Stimulated activated CD8-positive, alpha-beta memory T cell treated with anti-CD3 and anti-CD28 coated beads, Interleukin-15, amount 100 ng/mL, for 1 hour (primary cell): ENCODE measurements around the gene PCSK4.

ENCODE experiments used
- DNase-seq: peaks from one replicate; pipeline ENCODE4 v3.0.0-alpha.2; 2020; ENCODE audit warnings: low read depth

Gene PCSK4

DNA sequence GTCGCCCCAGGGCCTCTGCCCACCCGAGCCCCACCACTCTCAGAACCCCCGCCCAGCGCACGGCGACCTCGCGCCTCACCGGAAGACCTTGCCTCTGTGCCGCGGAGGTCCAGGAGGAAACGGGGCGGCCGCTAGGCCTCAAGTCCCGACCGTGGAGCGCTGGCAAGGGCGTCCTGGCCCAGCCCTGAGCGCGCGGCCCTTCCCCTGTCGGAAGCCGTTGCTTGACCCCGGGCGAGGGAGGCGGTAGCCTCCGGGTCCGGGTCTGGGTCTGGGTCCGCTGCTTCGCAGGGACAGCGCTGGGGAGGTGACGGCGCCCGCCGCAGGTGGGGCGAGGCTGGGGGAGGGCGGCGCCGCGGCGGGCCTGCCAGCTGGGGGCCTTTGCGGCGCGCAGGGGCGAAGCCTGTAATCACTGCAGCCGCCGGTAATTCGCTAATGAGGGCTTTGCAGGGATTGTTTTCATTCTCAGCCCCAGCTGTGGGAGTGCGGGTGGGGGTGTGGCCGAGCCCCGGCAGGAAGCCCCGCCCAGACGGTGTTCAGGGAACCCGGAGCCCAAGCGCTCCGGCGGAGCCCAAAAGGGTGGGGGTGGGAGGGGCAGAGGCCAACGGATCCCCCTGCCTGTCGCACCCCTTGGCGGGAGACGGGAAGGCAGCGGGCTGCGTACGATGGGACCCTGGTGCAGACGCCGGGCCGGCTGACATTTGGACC, 19.7 kb downstream of the PCSK4 start:
- DNase-seq = peak; percentile 47

DNA sequence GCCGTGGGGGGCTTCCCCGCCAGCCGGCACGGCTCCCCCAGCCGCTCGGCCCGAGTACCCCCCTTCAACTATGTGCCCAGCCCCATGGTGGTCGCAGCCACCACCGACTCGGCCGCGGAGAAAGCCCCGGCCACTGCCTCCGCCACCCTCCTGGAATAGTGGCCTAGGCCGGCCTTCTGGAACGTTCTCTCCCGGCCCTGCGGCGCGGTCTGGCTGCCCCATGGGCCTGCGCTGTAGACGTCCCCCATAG, 20.2 kb downstream of the PCSK4 start:
- DNase-seq = no peak

DNA sequence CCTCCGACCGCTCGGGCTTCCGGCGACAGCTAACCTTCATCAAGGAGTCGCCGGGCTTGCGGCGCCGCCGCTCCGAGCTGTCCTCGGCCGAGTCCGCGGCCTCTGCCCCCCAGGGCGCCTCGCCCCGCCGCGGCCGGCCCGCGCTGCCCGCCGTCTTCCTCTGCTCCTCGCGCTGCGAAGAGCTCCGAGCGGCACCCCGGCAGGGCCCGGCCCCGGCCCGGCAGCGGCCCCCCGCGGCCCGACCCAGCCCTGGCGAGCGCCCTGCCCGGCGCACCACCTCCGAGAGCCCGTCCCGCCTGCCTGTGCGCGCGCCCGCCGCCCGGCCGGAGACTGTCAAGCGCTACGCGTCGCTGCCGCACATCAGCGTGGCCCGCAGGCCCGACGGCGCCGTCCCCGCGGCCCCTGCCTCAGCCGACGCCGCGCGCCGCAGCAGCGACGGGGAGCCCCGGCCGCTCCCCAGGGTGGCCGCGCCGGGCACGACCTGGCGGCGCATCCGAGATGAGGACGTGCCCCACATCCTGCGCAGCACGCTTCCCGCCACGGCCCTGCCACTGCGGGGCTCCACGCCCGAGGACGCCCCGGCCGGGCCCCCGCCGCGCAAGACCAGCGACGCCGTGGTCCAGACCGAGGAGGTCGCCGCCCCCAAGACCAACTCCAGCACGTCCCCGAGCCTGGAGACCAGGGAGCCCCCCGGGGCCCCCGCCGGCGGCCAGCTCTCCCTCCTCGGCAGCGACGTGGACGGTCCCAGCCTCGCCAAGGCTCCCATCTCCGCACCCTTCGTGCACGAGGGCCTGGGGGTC, 20.7 kb downstream of the PCSK4 start:
- no peak for DNase-seq

DNA sequence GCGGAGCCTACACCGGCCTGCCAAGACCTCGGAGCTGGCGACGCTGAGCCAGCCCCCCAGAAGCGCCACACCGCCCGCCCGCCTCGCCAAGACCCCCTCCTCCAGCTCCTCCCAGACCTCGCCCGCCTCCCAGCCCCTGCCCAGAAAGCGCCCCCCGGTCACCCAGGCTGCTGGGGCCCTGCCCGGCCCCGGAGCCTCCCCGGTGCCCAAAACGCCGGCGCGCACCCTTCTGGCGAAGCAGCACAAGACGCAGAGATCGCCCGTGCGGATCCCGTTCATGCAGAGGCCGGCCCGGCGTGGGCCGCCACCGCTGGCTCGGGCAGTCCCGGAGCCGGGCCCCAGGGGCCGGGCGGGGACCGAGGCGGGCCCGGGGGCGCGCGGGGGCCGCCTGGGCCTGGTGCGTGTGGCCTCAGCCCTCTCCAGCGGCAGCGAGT, 21.3 kb downstream of the PCSK4 start:
- DNase-seq = no peak

DNA sequence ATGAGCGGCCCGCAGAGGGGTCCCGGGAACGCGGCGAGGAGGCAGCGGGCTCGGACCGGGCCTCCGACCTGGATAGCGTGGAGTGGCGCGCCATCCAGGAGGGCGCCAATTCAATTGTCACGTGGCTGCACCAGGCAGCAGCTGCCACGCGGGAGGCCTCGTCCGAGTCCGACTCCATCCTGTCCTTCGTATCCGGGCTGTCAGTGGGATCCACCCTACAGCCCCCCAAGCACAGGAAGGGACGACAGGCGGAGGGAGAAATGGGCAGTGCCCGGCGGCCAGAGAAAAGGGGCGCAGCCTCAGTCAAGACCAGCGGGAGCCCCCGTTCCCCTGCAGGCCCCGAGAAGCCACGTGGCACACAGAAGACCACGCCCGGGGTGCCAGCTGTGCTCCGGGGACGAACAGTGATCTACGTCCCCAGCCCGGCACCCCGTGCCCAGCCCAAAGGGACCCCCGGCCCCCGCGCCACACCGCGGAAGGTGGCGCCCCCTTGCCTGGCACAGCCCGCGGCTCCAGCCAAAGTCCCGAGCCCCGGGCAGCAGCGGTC, 21.8 kb downstream of the PCSK4 start:
- DNase-seq = no peak

DNA sequence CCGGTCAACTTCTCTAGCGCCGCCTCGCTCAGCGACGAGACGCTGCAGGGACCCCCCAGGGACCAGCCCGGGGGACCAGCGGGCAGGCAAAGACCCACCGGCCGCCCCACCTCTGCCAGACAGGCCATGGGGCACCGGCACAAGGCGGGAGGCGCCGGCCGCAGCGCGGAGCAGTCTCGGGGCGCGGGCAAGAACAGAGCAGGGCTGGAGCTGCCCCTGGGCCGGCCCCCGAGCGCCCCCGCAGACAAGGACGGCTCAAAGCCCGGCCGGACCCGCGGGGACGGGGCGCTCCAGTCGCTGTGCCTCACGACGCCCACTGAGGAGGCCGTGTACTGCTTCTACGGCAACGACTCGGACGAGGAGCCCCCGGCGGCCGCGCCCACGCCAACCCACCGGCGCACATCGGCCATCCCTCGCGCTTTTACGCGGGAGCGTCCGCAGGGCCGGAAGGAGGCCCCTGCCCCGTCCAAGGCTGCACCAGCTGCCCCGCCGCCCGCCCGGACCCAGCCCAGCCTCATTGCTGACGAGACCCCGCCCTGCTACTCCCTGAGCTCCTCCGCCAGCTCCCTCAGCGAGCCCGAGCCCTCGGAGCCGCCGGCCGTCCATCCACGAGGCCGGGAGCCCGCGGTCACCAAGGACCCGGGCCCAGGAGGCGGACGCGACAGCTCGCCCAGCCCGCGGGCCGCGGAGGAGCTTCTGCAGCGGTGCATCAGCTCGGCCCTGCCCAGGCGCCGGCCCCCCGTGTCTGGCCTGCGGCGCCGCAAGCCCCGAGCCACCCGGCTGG, 22.5 kb downstream of the PCSK4 start:
- no peak for DNase-seq

DNA sequence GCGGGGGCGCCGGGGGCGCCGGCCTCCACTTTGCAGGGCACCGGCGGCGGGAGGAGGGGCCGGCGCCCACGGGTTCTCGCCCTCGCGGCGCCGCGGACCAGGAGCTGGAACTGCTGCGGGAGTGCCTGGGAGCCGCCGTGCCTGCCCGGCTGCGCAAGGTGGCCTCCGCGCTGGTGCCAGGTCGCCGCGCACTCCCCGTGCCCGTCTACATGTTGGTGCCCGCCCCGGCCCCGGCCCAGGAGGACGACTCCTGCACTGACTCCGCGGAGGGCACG, 23.0 kb downstream of the PCSK4 start:
- no peak for DNase-seq

DNA sequence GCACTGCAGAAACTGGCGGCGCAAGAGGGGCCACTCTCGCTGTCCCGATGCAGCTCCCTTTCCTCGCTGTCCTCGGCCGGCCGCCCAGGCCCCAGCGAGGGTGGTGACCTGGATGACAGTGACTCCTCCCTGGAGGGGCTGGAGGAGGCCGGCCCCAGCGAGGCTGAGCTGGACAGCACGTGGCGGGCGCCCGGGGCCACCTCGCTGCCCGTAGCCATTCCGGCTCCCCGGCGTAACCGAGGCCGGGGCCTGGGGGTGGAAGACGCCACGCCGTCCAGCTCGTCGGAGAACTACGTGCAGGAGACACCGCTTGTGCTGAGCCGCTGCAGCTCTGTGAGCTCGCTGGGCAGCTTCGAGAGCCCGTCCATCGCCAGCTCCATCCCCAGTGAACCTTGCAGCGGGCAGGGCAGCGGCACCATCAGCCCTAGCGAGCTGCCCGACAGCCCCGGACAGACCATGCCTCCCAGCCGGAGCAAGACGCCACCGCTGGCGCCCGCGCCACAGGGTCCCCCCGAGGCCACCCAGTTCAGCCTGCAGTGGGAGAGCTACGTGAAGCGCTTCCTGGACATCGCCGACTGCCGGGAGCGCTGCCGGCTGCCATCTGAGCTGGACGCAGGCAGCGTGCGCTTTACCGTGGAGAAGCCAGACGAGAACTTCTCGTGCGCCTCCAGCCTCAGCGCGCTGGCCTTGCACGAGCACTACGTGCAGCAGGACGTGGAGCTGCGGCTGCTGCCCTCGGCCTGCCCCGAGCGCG, 23.5 kb downstream of the PCSK4 start:
- DNase-seq = no peak

DNA sequence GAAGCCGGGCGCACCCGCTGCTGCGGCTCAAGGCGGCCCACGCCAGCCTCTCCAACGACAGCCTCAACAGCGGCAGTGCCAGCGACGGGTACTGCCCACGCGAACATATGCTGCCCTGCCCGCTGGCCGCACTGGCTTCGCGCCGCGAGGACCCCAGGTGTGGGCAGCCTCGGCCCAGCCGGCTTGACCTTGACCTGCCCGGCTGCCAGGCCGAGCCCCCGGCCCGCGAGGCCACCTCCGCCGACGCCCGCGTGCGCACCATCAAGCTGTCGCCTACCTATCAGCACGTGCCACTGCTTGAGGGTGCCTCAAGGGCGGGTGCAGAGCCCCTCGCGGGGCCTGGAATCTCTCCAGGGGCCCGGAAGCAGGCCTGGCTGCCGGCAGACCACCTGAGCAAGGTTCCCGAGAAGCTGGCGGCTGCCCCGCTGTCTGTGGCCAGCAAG, 24.1 kb downstream of the PCSK4 start:
- DNase-seq = no peak

DNA sequence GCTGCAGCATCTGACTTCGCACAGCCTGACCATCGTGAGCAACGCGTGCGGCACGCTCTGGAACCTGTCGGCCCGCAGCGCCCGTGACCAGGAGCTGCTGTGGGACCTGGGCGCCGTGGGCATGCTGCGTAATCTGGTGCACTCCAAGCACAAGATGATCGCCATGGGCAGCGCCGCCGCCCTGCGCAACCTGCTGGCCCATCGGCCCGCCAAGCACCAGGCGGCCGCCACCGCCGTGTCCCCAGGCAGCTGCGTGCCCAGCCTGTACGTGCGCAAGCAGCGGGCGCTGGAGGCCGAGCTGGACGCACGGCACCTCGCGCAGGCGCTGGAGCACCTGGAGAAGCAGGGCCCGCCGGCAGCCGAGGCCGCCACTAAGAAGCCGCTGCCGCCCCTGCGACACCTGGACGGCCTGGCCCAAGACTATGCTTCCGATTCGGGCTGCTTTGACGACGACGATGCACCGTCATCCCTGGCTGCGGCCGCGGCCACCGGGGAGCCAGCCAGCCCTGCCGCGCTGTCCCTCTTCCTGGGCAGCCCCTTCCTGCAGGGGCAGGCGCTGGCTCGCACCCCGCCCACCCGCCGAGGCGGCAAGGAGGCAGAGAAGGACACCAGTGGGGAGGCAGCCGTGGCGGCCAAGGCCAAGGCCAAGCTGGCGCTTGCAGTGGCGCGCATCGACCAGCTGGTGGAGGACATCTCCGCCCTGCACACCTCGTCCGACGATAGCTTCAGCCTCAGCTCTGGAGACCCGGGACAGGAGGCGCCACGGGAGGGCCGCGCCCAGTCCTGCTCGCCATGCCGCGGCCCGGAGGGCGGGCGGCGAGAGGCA, 24.7 kb downstream of the PCSK4 start:
- no peak for DNase-seq

DNA sequence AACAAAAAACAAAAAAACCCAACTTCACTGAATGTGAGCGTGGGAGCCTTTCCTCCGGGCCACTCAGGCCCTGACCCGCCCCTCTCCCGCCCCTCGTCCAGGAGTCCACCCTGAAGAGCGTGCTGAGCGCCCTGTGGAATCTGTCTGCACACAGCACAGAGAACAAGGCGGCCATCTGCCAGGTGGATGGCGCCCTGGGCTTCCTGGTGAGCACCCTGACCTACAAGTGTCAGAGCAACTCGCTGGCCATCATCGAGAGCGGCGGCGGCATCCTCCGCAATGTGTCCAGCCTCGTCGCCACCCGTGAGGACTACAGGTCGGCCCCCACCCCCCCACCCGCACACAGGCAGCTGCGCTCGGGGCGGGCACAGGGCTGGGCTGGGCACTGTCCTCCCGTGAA, 28.3 kb downstream of the PCSK4 start:
- no peak for DNase-seq

DNA sequence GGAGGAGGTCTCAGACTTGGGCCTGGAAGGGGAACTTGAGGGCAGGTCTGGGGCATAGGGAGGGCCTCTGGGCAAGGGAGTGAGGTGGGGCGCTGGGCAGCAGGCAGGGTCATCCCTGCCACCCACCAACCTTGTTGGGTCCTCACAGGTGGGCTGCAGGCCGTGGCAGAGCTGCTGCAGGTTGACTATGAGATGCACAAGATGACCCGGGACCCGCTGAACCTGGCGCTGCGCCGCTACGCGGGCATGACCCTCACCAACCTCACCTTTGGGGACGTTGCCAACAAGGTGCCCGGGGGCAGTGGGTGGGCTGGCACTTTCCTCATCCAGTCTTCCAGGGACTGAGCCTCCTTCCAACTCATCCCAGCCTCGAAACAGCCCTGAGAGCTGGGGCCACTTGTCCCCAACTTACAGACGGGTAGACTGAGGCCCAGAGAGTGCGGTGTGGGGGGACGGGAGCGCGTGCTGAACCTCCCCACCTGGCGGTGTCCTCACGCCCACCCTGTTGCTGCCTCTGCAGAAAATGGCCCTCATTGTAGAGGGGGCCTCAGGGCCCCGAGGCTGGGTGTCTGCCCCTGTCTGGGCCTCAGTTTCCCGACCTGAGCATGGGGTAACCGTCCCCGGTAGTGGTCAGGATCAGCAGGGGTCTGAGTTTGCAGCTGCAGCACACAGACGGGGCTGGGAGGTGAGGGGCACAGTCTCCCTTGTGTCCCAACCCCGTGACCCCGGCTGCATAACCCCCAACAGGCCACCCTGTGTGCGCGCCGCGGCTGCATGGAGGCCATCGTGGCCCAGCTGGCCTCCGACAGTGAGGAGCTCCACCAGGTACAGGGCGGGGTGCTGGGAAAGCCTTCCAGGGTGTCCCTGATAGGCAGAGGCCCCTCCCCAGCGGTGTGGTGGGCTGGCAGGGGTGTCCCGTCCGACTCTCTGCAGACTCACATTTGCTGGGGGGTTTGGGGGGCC, 29.8 kb downstream of the PCSK4 start:
- no peak for DNase-seq

DNA sequence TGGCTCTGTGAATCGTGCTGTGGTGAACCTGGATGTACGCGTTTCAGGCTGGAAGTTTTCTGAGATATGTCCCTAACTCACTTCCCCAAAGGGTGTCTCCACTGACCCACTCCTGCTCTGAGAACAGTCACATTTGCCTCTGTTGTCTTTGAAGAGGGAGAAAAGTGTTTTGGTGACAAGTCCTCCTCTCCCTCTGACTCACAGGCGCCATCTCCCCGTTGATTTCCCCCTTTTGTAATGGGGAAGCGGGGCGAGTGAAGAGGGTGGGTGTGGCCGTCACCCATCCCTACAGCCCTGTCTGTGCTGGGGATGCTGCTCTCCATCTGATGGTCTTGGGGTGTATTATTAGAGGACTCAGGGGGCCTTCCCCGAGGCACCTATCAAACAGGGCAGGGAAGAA, 30.7 kb downstream of the PCSK4 start:
- DNase-seq = no peak

DNA sequence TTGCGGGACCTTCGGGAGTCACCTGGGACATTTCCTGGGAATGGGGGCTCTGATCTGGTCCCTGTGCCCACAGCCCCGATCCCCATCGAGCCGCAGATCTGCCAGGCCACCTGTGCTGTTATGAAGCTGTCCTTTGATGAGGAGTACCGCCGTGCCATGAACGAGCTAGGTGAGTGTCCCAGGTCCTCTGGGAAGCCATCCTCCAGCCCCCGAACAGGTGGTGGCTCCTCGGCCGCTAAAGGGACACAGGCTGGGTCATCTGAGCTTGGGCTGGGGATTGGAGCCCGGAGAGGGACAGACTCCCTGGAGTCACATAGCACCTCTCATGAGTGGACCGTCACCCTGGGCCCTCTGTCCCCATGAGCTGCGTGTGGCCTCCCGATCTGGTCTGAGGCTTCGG, 32.3 kb downstream of the PCSK4 start:
- no peak for DNase-seq

DNA sequence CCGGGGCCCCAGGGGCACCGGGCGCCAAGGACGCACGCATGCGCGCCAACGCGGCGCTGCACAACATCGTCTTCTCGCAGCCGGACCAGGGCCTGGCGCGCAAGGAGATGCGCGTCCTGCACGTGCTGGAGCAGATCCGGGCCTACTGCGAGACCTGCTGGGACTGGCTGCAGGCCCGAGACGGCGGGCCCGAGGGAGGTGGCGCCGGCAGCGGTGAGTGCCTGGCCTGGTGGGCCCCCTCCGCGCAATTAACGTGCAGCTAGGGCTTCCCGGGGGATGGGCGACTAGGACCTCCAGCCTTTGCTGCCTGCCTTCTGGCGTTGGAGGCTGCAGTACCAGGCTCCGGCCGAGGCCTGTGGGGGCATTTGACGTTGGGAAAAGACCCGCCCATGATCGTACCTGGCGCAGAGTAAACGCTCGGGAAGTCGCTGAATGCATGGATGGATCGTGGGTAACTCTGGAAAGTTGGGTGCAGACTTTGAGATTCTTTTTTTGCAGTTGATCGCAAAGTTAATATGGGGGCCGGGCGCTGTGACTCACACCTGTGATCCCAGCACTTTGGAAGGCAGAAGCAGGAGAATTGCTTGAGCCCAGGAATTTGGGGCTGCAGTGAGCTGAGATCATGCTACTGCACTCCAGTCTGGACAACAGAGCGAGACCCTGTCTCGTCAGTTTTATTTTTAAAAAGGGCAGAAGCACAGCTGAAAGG, 33.0 kb downstream of the PCSK4 start:
- DNase-seq = no peak

DNA sequence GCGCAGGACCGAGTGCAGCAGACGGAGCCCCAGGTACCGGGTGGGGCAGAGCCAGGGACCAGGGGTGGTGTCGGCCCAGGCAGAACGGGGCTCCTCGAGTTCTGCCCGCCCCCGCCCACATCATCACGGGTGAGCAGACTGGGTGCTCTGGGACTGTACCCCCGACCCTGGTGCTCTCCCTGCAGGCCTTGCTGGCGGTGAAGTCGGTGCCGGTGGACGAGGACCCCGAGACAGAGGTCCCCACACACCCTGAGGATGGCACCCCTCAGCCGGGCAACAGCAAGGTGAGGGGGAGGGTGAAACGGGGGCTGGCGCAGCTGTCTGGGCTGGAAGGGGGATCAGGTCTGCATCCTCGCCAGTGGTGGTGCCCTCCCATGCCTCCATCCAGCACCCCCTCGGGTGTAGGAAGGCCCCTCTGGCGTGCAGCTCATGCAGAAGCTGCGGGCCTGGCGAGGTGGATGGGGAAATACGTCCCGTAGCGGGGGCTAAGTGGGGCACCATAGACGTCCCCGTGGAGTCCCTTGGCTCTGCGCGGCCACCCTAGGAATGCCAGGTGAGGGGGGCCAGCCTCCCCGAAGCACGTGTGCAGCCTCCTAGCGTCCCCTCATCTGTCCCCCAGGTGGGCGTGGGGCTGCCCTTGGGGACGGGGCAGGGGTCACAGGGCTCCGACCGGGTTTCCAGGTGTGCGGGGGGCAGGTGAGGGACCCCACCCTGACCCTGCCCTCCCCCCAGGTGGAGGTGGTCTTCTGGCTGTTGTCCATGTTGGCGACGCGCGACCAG, 33.8 kb downstream of the PCSK4 start:
- DNase-seq = no peak

DNA sequence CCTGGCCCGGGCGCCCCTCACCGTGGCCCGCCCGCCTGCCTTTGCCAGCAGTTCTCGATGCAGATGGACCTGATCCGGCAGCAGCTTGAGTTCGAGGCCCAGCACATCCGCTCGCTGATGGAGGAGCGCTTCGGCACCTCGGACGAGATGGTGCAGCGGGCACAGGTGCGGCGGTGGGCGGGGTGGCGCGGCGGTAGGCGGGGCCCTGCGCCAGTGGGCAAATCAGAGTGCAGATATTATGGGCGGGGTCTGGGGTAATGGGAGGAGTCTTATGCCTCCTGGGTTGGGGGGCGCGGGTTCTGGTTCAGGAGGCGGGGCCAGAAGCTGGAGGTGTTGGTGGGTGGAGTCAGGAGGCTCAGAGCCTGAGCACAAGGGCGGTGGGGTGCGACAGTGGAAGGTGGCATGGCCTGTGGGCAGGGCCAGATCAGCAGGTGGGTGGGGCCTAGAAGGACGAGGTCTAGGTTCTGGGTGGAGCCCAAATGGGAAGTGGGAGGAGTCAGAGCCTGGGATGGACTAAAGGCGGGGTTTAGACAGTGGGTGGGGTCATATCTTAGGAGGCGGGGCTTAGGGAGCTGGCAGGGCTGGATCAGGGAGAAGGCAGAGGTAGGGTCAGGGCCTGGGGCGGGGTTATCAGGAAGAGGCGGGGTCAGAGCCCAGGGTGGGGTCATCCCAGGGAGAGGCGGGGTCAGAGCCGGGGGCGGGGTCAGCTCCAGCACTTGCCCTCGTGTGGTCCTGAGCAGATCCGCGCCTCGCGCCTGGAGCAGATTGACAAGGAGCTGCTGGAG, 34.6 kb downstream of the PCSK4 start:
- no peak for DNase-seq

DNA sequence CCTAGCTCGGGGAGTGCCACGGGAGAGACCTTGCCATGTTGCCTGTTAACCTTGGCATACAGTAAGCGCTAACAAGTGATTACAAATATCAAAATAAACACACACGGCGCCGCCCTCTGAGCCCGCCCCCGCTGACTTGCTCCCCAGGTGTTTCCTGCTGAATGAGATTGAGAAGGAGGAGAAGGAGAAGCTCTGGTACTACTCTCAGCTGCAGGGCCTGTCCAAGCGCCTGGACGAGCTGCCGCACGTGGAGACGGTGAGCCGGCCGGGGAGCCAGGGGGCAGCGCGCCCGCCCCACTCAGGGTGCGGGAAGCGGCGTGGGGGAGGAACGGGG, 35.2 kb downstream of the PCSK4 start:
- DNase-seq = no peak
